Activated CD4-positive, alpha-beta T cell treated with anti-CD3 and anti-CD28 coated beads, Interleukin-2, Interleukin-6, amounts not matched to agents 100 ng/mL and 50 ng/mL, durations not matched to agents 16 hours and 8 hours (primary cell): ENCODE data around the gene IMPACT.

Experiments
- DNase-seq: peaks from one replicate; pipeline ENCODE4 v3.0.0-alpha.2; 2020

The IMPACT gene

GRCh38 chr18:24427484-24427883, 1.0 kb downstream of the IMPACT start:
- DNase-seq = peak; percentile 25

GRCh38 chr18:24428709-24429108, 2.2 kb downstream of the IMPACT start:
- no peak for DNase-seq

- no peak for DNase-seq
Measured at GRCh38 chr18:24429188-24429587, 2.7 kb downstream of the IMPACT start.

- DNase-seq = no peak
Measured at GRCh38 chr18:24432618-24433017, 6.1 kb downstream of the IMPACT start.

GRCh38 chr18:24436939-24437338, 10.5 kb downstream of the IMPACT start:
- no peak for DNase-seq

- DNase-seq = no peak
Measured at GRCh38 chr18:24443870-24444269, 17.4 kb downstream of the IMPACT start.

GRCh38 chr18:24446453-24446852, 20.0 kb downstream of the IMPACT start:
- no peak for DNase-seq

GRCh38 chr18:24446953-24447538, 20.6 kb downstream of the IMPACT start:
- no peak for DNase-seq

- DNase-seq = no peak
Measured at GRCh38 chr18:24447961-24448360, 21.5 kb downstream of the IMPACT start.

- DNase-seq = peak; percentile 10
Measured at GRCh38 chr18:24456549-24456948, 30.1 kb downstream of the IMPACT start.

GRCh38 chr18:24459772-24460171, 33.3 kb downstream of the IMPACT start:
- DNase-seq = no peak

- peak; percentile 48 for DNase-seq
Measured at GRCh38 chr18:24460388-24460787, 33.9 kb downstream of the IMPACT start, which contains the start of gene HRH4. HRH4 (plus strand) TSS chr18:24460637; CDS start chr18:24460729, 92 bp downstream.

- no peak for DNase-seq
Measured at GRCh38 chr18:24461996-24462395, 35.5 kb downstream of the IMPACT start.

- DNase-seq = no peak
Measured at GRCh38 chr18:24462838-24463775, 36.6 kb downstream of the IMPACT start.

GRCh38 chr18:24465486-24465885, 39.0 kb downstream of the IMPACT start:
- DNase-seq = no peak

GRCh38 chr18:24466771-24467170, 40.3 kb downstream of the IMPACT start:
- peak; percentile 48 for DNase-seq

GRCh38 chr18:24470022-24470618, 43.6 kb downstream of the IMPACT start:
- no peak for DNase-seq

- no peak for DNase-seq
Measured at GRCh38 chr18:24470805-24471204, 44.3 kb downstream of the IMPACT start.

- DNase-seq = no peak
Measured at GRCh38 chr18:24472591-24472990, 46.1 kb downstream of the IMPACT start.

- DNase-seq = no peak
Measured at GRCh38 chr18:24474406-24474805, 47.9 kb downstream of the IMPACT start.

GRCh38 chr18:24475926-24476589, 49.6 kb downstream of the IMPACT start:
- peak; percentile 18 for DNase-seq

GRCh38 chr18:24479371-24479770, 52.9 kb downstream of the IMPACT start:
- DNase-seq = no peak

- no peak for DNase-seq
Measured at GRCh38 chr18:24482821-24483220, 56.4 kb downstream of the IMPACT start.
